C4-2B (cell line): ENCODE data around the gene FBXL2.
"Not testable (repeated sequence)": the region's sequence is repeated elsewhere in the genome, so short reads cannot be mapped to it uniquely, and the experiment has no call there.

Source experiments
- H3K27ac ChIP-seq: fragments of 450-650 bp; 2 replicates; pipeline ENCODE4 v1.5.1; 2017
- ZFX ChIP-seq: fragments of 450-650 bp; IDR thresholded peaks from 2 replicates; pipeline ENCODE4 v1.6.1; 2017
- TF ChIP-seq, protein P1 (sequence below): fragments of 450-650 bp; conservative IDR thresholded peaks from 2 replicates; pipeline ENCODE4 v1.5.1; 2017; ENCODE audit warnings: mild to moderate bottlenecking

Gene FBXL2

DNA sequence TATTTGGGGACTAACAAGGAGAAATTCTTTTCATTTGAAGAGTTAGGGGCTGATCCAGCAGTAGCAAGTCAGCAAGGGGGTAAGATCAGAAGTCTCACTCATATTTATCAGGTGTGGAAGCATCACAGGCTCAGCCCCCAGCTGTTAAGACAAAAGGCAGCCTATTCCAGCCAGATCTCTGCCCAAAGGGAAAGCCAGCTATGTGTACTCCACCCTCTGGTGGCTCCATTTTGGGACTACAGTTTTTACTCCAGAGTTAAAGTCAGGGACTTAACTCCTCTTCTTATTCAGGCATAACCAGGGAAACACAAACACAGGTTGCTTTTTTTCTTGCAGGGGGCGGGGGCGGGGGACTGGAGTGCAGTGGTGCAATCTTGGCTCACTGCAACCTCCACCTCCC is 143.7 kb downstream of the FBXL2 start:
- TF ChIP-seq ZFX, result no peak
- H3K27ac ChIP-seq, result no peak overlapping the region

DNA sequence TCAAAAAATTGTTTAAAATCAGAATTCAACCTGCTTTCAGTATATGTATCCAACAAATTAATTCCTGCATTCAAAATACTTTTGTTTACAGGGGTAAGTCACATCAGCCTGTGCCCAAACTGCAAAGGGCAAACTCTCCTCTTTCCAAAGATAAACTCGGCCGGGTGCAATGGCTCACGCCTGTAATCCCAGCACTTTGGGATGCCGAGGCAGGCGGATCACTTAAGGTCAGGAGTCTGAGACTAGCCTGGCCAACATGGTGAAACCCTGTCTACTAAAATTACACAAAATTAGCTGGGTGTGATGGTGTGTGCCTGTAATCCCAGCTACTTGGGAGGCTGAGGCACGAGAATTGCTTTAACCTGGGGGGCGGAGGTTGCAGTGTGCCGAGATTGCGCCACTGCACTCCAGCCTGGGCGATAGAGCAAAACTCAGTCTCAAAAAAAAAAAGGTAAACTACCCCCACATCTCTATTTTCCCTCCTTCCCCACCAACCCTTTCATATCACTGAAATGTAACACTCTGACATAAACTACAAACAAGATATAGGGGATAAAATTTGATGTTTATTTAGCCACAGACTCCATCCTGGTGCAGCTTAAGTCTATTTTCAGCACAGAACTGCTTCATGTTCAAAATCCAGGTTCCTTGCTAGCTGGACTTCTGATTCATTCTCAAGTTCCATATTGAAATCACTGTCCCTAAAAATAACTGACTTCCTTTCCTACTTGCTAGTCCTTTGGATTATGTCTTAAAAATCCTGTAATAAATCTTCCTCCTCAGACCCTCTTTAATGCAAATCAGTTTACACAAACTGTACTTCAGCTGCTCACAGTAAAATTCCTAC is 147.6 kb downstream of the FBXL2 start:
- no peak overlapping the region for H3K27ac ChIP-seq
- TF ChIP-seq, protein P1, sequence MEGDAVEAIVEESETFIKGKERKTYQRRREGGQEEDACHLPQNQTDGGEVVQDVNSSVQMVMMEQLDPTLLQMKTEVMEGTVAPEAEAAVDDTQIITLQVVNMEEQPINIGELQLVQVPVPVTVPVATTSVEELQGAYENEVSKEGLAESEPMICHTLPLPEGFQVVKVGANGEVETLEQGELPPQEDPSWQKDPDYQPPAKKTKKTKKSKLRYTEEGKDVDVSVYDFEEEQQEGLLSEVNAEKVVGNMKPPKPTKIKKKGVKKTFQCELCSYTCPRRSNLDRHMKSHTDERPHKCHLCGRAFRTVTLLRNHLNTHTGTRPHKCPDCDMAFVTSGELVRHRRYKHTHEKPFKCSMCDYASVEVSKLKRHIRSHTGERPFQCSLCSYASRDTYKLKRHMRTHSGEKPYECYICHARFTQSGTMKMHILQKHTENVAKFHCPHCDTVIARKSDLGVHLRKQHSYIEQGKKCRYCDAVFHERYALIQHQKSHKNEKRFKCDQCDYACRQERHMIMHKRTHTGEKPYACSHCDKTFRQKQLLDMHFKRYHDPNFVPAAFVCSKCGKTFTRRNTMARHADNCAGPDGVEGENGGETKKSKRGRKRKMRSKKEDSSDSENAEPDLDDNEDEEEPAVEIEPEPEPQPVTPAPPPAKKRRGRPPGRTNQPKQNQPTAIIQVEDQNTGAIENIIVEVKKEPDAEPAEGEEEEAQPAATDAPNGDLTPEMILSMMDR, result no peak
- no peak for TF ChIP-seq ZFX

DNA sequence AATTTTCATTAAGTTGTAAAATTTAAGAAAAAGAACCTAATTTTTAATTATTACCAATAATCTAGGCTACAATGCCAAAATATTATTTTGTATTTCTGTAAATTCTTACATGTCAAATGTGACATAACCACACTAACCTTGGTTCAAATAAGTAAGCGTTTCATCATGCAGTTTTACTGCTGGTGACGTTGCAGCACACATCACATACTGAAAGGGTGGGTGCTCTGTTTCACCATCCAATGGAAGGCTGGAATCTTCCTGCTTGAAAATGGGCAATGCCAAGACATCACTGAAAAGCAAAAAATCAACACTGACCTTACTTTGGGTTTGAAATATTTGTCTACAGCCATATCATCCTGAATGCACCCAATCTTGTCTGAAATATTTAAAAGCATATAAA is 148.2 kb downstream of the FBXL2 start:
- TF ChIP-seq ZFX, result no peak
- TF ChIP-seq, protein P1, result no peak
- no peak overlapping the region for H3K27ac ChIP-seq

DNA sequence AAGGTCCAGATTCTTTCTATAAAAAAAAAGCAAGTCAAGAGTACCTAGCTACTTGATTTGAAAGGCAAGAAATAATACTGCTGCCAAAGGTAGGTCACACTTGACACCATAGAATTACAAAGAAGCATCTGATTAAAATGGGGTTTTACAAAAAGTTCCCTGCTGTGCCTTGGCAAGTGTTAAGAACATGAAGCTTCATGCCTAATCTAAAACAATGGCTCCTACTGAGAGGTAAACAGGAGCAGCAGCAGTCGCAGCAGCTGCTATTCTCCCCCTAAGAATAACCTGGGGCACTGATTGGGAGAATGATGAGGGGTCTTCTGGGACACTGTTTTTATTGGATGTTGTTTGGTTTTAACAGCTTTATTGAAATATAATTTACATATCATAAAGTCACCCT is 148.8 kb downstream of the FBXL2 start:
- no peak for TF ChIP-seq ZFX
- TF ChIP-seq, protein P1, result no peak
- no peak overlapping the region for H3K27ac ChIP-seq

DNA sequence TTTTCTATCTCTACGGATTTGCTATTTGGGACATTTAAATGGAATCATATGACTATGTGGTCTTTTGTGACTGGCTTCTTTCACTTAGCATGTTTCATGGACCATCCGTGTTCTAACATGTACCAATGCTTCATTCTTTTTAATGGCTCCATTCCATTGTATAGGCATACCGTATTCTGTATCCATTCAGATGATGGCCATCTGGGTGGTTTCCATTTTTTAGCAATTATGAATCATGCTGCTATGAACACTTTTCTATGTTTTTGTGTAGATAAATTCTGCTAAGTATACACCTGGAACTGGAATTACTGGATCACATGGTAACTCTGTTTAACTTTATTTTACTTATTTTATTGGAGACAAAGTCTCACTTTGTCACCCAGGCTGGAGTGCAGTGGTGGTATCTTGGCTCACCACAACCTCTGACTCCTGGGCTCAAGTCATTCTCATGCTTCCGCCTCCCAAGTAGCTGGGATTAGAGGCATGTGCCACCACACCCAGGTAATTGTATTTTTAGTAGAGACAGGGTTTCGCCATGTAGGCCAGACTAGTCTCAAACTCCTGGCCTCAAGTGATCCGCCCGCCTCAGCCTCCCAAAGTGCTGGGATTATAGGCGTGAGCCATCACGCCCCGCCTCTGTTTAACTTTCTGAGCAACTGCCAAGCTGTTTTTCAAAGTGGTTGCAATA is 149.5 kb downstream of the FBXL2 start:
- no peak overlapping the region; the same call in 1 of the 2 replicates for H3K27ac ChIP-seq
- no peak for TF ChIP-seq ZFX
- TF ChIP-seq, protein P1, result no peak

DNA sequence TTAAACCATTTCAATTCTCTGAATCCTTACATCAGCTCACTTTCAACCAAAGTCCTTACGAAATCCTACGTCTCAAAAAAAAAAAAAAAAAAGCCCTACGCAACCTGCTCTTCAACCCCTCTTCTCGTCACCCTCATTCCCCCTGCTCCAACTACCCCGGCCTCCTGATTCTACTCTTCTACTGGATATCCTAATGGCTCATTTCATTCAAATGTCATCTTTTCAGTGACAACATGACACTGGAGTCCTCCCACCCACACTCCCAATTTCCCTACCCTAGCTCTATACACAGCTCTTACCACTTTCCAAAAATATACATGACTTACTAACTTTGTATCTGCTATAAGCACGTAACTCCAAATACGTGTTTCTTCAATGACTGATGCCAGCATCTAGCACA is 151.5 kb downstream of the FBXL2 start:
- H3K27ac ChIP-seq, result no peak overlapping the region
- no peak for TF ChIP-seq ZFX
- TF ChIP-seq, protein P1, result no peak

DNA sequence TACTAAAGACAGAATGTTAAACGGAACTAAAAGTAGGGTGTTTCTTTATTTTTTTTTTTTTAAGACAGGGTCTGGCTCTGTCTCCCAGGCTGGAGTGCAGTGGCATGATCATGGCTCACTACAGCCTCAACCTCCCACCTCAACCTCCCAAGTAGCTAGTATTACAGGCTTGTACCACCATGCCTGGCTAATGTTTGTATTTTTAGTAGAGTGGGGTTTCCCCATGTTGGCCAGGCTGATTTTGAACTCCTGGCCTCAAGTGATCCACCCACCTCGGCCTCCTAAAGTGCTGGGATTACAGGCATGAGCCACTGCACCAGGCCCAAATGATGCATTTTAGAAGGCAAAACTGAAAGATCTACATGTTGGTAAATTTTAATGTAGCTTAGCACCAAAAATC is 152.1 kb downstream of the FBXL2 start:
- H3K27ac ChIP-seq, result not testable (repeated sequence)

DNA sequence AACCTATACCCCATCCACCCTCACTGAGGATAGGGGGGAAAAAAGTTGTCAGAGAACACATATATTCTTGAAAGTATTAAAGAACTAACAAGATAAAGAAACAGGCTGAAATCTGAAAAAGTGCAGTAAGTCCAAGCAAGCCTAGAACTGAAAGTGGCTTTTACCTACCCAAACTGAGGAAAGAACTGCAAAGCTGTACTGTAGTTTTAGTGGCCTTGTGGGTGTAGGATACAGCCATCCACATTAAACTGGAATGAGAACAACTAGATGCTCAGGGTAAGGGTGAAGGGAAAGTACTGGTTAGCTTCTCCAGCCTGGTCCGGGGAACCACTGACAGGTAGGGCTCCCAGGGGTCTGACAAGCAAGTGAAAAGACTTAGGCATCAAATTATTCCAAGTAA is 152.8 kb downstream of the FBXL2 start:
- H3K27ac ChIP-seq, result no peak overlapping the region
- TF ChIP-seq ZFX, result no peak
- TF ChIP-seq, protein P1, result no peak
